Muscle of arm (tissue), 12 donors: Measurements from ENCODE around the gene RBM39. TPM values are rescaled to one million over a fixed set of nuclear protein-coding genes. Genes with fewer than 3 reads are reported as not detected.
"Not testable (repeated sequence)": the region's sequence is repeated elsewhere in the genome, so short reads cannot be mapped to it uniquely, and the experiment has no call there.

ENCODE experiments used
- DNase-seq: peaks from one replicate; pipeline ENCODE4 v3.0.0-alpha.2; 2013
- polyA plus RNA-seq, 12 donors: library from polyadenylated mRNA; unstranded; fragments of 120-200 nt; gene quantifications; one replicate each; pipeline ENCODE4 v1.2.1, GENCODE V29; 2013; ENCODE audit not compliant: insufficient read length in 12 of 12

RBM39 gene
- polyA plus RNA-seq, 12 donors: 221 to 557 (median 292) TPM; not detected in 1

DNA sequence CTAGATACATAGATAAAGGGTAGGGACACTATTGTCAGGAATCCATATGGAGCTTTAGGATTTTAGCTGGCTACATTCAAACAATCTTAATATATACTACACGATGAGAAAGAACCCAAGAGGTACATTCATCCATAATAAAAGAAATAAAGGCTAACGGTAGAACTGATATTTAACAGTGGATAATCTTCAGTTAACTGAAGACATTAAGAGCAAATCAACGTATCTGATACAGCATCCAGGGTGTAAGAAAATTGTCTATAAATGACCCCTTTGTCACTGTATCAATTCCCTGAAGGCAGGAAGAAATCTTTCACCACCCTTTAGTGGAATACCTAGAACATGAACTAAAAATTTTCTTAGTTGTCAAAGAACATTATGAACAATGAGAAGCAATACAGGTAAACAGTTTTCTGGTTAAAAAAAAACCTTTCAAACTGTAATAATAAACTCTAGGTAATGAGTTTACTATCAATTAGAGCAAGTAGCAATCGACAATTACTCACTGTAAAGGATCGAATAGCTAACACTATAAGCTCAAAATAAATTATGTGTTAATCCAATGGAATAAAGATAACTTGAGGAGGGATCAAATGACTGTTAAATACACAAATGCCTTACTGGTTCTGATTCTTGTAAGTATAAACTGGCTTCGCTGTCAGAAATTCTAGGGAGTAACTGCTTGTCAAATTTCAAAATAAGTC is 31.0 kb downstream of the RBM39 start:
- no peak for DNase-seq

DNA sequence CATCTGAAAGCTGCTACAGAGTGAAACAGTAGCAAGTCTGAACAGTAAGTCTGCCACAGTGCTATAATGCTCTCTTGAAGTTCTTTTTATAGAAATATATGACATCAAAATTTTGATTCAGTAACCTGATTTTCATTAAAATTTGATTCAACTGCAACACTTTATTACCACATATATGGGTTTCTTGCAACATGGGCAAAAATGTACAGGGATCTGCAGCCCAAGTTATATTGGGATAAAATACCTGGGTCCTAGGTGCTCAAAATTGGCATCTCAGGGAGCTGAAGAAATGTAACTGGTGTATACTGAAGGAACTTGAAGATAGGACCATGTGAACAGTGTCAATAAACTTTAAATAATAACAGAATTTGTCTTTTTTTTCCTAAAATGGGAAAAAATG is 32.0 kb downstream of the RBM39 start:
- no peak for DNase-seq

DNA sequence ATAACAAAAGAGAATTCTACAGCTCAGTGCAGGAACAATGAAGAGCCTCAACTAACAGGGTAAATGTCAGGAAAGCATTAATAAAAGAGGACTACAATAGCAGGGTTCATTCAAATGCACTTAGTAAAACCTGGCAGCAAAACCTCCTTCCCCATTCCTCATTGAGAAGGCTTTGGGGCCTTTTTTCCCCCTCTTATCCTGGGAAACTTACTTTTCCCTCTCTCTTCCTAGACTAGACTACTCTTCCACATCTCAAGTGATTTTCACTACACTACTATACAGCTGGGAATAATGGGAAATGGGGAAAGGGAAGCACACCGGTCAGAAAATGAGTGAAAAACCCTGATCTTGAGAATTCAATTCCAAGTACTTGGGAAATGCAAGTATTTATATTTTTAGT is 32.8 kb downstream of the RBM39 start:
- DNase-seq: no peak

DNA sequence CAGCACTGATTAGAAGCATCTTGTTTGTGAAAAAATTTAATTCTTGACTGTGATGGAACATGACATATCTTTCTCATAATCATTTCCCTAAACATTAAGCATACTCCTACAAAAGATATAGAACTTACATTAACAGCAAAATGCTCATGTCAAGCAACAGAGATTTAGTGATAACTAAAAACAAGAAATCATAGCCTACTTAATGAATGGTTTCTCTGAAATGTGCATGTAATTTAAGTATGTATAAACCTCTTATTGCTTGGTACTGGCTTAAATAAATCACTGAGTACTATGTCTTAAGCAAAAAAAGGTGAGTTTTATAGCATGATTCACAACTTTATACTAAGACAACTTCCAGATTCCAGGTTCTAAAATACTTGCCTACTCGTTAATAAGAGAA is 33.6 kb downstream of the RBM39 start:
- DNase-seq: no peak

DNA sequence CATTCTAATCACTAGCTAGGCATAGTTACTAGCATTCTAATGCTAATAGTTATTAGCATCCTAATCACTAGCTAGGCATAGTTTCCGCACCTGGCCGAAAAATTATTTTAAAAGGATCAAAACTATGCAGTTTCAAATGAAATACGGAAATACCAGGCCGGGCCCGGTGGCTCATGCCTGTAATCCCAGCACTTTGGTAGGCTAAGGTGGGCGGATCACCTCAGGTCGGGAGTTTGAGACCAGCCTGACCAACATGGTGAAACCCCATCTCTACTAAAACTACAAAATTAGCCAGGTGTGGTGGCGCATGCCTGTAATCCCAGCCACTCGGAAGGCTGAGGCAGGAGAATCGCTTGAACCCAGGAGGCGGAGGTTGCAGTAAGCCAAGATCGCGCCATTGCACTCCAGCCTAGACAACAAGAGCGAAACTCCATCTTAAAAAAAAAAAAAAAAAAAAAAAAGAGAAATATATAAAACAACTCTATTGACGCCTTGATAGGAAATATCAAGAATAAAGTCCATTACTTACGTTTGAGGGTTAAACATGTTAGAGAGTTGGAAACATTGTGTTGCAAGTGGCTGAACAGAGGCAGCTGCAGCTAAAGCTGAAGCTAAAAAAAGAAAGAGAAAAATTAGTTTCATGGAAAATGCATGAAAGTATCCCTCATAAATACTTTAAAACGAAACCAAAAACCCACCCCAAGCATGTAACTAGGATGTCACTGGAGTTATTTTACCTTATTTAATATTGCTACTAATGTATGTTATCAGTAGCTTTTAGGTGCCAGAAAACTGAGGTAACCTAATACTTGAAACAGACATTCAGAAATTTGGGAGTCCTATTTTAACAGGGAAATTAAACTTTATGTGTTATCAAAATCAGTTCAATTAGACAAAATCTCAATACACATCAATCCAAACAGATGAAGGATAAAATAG is 35.2 kb downstream of the RBM39 start:
- DNase-seq: not testable (repeated sequence)

DNA sequence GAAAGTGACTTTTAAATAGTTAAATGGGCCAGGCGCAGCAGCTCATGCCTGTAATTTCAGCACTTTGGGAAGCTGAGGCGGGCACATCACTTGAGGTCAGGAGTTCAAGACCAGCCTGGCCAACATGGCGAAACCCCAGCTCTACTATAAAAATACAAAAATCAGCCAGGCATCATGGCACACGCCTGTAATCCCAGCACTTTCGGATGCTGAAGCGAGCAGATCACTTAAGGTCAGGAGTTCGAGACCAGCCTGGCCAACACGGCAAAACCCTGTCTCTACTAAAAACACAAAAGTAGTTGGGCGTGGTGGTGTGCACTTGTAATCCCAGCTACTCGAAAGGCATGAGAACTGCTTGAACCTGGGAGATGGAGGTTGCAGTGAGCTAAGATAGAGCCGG is 36.2 kb downstream of the RBM39 start:
- not testable (repeated sequence) for DNase-seq

DNA sequence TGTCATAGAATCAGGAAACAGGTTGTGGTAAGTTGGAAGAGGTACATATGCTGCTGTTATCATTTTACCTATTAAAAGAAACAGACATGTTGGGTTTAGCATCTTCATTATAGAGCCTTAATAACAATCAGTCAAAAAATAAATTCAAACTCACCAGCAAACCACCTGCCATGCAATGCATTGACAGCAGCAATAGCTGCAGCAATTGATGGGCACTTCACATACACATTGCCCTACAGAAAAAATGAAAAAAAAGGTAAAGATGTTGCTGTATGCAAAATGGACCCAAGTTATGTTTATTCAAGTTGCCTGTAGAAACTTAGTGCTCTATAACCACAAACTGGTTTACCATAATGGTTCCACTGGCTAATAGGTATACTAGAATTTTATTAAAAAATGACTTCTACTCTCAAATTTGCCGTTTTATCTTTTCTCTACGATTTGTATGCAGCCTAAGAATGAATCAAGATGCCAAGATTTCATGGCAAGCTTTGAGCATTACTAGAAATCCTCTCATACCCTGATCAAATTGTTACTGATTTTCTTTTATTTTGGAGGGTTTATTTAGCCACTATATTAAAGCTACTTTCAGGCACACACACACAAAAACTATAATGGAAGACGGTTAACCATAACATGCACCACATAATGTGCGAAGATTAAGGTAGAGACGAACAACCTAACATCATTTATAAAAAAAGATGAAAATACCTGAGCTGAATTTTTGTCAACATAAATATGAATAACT is 37.4 kb downstream of the RBM39 start:
- DNase-seq: no peak

DNA sequence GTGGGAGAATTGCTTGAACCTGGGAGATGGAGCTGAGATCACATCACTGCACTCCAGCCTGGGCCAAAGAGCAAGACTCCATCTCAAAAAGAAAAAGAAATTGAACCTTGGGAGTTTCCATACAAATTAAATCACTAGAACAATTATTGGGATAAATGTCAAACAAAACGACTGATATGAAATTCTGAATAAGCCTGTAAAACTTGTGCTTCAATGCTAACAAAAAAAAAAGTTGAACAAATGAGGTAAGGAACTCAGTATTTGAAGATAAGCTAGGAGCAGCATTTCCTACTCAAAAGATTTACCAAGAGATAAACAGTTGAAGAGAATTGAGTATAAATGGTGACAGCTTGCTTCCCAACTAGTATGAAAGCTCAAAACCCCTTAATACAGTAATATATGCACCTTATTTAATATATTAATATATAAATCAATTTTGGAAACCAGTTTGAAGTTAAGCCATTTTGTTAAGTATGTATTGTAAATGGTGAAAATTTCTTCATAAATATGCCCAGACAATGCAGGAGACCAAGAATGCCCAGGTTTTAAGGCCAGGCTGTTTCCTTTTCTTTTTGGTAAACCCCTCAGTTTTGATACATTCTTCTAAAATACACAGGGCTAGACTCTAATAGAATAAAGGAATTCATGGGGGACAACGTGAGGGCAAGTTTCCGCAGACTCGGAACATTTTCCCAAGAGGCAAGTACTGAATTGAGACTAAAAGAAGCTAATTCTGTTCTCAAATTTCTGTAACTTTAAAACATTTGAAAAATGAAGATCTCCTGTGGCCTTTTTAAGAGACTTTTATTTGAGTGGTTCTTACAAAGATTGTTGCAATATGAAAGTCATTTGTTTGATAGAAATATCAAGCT is 39.0 kb downstream of the RBM39 start:
- no peak for DNase-seq

DNA sequence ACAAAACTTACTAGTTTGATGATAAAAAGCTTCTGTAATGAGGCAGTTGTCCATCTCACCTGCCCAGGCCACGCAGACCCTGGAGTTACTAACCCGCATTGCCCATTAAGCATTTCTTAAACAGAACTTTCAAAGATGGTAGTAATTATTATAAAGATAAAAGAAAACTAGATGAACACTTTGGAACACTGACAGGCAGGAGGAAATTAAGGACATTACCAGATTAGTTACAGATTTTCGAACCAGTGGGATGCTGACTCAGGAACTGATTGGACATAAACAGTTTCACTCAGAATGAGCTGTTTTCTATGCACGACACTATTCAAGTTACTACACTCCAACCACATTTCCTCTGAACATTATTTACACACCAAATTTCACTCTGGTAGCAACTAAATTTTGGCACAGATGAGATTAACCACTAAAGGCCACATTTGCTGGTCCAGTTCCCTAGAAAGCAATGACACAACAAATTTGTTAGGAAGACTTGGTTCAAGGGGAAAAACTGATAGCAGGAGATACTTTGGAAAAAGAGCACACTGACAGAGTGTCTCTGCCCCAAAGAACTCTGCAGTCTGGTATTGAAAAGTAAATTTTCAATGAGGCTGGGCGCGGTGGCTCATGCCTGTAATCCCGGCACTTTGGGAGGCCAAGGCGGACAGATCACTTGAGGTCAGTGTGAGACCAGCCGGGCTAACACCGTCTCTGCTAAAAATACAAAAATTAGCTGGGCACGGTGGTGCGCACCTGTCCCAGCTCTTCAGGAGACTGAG is 39.8 kb downstream of the RBM39 start:
- DNase-seq: no peak

DNA sequence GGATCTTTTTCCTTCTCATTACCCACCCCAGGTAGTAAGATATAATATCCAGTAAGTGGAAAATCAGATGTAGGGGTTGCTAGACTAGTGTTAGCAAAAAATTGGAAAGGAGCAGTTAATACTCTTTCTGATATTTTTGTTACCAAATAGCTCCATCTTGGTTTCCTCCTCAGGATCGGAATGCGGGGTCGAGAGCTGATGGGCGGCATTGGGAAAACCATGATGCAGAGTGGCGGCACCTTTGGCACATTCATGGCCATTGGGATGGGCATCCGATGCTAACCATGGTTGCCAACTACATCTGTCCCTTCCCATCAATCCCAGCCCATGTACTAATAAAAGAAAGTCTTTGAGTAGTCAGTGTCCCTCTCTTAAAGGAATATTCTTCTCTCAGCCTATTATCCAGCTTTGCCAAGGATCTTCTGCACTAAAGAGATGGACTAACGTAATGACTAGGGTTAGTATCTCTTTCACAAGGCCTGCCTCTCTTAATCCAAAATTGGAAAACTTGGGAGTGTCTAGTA is 41.4 kb downstream of the RBM39 start:
- DNase-seq: no peak

DNA sequence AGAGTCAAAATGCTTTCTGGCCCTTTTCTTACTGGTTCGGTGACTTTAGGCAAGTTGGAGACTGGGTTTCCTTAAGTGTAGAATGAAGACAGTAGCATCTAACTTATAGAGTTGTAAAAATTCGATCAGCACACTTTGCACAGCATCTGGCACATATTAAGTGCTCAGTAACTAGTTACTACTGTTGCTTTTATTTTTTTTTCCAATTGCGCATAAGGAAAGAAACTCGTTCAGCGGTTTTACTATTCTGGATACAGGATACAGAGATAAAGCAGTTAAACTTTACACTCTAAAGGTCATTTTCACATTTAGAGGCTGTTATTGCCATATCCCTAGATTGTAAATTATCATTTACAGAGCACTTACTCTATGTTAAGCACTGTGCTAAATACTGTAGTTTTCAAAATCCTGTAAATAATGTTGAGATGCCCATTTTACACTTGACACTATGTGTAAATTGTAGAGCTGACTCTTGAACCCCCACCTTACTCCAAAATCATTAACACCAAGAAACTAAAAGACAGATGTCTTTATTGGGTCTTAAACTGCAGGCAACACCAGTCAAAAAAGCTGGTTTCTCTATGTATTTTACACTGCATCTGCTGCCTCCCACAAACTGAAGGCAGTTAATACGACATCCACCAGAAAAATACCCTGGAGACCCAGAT is 42.0 kb downstream of the RBM39 start:
- DNase-seq: no peak

DNA sequence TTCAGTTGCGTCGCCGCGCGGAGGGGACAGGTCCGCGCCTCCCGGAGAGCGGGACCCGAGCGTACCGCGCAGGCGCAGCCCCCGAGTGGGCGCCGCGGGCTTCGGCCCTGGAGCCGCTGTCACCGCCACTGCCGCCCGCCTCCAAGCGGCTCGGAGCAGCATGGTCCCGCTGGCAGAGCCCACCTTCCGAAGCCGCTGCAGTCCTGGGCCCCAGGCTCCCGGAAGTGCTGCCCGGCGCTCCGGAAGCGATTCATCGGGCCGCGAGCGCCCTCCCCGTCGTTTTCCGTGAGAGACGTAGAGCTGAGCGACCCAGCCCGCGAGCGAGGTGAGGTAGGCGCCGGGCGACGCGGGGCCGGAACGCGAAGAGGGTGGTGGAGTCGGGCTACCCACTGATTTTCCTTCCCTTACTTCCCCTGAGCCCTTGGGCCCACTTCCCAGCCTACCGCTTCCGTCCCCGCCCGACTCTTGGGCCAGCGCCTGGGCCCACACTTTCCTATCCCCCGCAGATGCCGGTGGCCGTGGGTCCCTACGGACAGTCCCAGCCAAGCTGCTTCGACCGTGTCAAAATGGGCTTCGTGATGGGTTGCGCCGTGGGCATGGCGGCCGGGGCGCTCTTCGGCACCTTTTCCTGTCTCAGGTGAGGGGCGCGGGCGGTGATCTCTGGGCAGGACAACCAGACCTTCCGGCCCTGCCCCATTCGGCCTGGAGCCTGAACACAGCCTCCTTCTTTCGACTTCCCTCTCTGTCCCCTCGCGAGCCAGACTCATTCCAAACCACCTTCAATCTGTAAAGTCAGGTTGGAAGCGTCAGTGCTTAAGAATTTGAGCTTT is 42.7 kb downstream of the RBM39 start, which contains the start of the genes NFS1 and ROMO1:
NFS1 (minus strand) TSS at position 226 of the 830 bp plus-strand sequence; CDS start at position 162, 64 bp downstream.
ROMO1 (plus strand) TSS at position 279 of the 830 bp plus-strand sequence; CDS start at position 507, 228 bp downstream.
- peak; percentile 90 for DNase-seq

DNA sequence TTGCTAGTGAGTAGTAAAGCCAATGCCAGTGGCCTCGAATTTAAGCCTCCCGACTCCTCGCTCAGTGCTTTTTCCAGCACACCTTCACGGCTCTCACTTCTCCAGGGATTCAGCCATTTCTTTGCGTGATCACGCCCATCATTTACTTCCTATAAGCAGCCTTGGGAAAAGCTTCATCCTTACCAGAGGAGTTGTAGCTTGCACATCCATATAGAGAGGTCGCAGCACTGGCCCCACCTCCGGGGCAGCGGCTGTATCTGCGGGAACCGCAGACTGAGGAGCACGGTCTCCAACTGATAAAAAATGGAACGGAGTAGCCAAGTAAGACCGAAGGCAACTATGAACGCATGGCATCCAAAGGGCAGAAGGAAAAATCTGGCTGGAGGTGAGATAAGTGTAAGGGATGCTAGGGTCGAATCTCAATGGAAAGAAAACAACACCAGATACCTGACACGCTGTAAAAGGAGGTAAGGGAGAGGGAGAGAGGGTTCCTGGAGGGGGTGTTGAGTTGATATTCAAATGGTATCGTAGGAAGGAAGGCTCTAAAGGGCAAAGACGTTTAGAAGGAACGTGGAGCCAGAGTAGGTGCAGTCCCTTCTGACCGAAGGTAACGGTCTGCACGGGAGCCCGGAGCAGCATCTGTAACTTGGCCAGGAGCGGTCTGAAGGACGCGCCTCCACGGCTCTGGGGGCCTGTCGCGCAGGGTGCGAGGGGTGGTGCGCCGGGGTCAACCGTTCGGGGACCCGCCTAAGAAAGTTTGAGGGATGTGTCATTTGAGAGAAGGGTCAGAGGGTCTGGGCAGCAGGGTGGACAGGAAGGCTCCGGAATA is 43.5 kb downstream of the RBM39 start:
- no peak for DNase-seq

DNA sequence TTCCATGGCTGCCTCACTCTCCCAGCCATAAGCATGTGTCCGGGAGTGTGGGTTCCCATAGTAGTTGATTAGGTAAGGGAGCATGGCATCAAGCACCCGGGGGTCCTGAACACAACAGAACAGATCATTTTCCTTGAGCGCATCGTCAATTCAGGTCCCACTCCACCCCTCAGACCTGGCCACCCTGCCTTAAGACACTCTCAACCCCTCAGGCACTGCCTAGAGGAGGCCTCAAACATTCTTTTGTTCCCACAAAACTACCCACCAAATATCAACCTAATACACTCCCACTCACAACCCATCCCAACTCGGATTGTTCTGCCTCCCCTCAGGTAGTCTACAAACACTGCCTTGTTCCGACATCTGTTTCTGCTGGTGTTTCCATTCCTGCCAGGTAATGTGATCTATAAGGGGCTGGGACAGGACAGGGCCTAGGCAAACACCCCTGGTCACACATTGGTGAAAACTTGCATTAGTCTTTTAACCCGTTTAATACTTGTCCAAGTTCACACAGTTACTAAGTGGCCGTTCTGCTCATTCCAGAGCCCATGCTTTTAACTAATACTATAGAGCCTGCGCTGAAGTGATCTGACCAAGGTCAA is 44.3 kb downstream of the RBM39 start:
- DNase-seq: no peak

DNA sequence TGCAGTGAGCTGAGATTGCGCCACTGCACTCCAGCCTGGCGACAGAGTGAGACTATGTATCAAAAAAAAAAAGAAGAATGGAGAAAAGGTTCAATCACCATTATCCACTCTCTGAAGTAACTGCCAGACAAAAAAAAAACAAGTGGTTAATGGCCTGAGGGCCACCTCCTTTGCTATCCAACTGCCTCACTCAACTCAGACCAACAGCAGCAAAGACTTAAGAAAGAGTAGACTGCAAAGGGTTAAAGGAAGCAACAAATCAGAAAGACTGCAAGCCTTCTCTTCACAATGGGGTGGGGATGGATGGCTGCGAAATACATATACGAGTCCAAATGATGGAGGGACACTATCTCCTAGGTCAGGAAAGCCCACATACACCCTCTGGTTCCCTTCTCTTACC is 46.1 kb downstream of the RBM39 start:
- no peak for DNase-seq

DNA sequence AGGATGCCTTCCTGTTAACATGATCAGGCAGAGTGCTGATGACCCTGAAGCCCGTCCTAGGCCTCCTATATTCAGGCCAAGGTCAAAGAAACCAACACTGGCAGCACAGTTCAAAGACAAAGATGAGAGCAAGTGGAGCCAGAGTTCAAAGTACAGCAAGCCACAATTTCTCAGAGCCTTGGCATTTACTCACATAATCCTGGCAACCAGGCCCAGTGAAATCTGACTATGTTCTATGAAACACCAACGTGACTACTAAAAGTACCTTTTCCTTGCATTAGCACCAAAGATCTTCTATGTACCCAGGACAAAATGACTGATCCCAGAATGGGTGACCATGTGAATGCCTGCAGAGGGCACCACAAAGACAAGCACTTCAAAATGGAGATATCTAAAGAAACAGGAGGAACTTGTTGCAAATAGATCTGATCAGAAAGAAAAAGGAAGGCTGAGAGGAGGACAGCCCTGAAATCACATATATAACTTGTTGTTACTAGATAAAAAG is 46.8 kb downstream of the RBM39 start:
- no peak for DNase-seq

DNA sequence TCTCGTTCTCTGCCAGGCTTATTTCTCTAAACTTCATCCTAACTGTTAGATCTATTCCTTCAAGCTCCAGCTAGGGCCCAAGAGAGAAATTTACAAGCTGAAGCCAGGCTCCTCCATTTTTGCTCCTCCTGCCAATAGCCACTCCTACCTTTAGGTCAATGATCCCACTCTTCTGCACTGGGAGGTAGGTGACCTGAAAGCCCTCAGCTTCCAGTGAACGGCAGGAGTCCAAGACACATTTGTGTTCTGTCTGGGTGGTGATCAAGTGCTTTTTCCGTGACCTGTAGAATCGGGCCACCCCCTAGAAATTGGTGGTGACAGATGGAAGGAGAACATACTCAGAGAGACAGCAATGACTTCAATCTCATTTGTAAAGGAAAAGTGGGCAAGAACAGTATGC is 51.8 kb downstream of the RBM39 start:
- no peak for DNase-seq
